Astrocyte of the spinal cord (primary cell): ENCODE results near the gene UNC5CL.

ENCODE experiments used
- DNase-seq: peaks from one replicate; pipeline ENCODE4 v3.0.0; 2011; ENCODE audit warnings: low read depth, low spot score
- H3K4me3 ChIP-seq: 2 replicates; pipeline ENCODE4 v1.5.1; 2011; ENCODE audit warnings: low read depth, mild to moderate bottlenecking, low read length, moderate library complexity
- CTCF ChIP-seq: IDR thresholded peaks from 2 replicates; pipeline ENCODE4 v1.5.1; 2012; ENCODE audit warnings: low read depth, mild to moderate bottlenecking, low read length, inconsistent platforms
- in situ Hi-C: cut with HindIII; loops from 2 replicates; pipeline ENCODE4 v1.10.0; 2017; ENCODE audit warnings: low sequenced_read_pairs

The UNC5CL gene

GRCh38 chr6:41047745-41048732 is 9.0 kb upstream of the UNC5CL start:
- DNase-seq = no peak
- no peak for TF ChIP-seq CTCF
- in situ Hi-C loops = no loop called here
- H3K4me3 ChIP-seq = no peak overlapping the region

GRCh38 chr6:41047306-41047705 is 8.3 kb upstream of the UNC5CL start:
- in situ Hi-C loops = no loop called here
- no peak for TF ChIP-seq CTCF
- no peak for DNase-seq

GRCh38 chr6:41046084-41046483 is 7.1 kb upstream of the UNC5CL start:
- DNase-seq = no peak
- in situ Hi-C loops = no loop called here
- no peak for TF ChIP-seq CTCF
- no peak overlapping the region for H3K4me3 ChIP-seq

More at GRCh38 chr6:41047306-41047705, 8.3 kb upstream of the UNC5CL start:
- H3K4me3 ChIP-seq = no peak overlapping the region

- TF ChIP-seq CTCF = no peak
- DNase-seq = no peak
- in situ Hi-C loops = no loop called here
- H3K4me3 ChIP-seq = no peak overlapping the region
Measured at GRCh38 chr6:41045664-41046063, 6.6 kb upstream of the UNC5CL start.

DNA sequence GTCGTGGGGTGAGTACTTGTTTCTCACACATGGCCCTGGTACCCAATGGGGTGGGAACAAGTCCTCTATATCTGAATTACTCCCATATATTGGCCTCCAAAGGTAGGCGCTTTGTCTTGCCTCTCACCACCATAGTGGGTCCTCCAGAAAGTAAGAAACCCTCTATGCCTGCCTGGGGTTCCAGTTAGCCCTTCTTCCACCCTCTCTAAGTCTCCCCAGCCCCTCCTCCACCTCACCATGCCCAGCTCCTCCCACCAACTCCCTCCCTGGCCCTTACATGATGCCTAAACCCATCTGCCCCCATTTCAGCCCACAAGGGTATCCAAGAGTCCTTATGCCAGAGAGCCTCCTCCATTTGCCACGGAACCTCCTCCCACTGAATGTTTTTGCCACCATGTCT is 4.1 kb upstream of the UNC5CL start:
- TF ChIP-seq CTCF = no peak
- H3K4me3 ChIP-seq = no peak overlapping the region
- DNase-seq = no peak
- in situ Hi-C loops = no loop called here

GRCh38 chr6:41042226-41043055 is 3.4 kb upstream of the UNC5CL start, which contains the start of gene TSPO2:
TSPO2 (plus strand) TSS chr6:41042467; CDS start chr6:41042986, 519 bp downstream.
- H3K4me3 ChIP-seq = no peak within 1 kb of the TSS
- in situ Hi-C loops = no loop called here
- no peak for TF ChIP-seq CTCF
- no peak for DNase-seq
